ENCODE data around the gene INHBC.

DNA sequence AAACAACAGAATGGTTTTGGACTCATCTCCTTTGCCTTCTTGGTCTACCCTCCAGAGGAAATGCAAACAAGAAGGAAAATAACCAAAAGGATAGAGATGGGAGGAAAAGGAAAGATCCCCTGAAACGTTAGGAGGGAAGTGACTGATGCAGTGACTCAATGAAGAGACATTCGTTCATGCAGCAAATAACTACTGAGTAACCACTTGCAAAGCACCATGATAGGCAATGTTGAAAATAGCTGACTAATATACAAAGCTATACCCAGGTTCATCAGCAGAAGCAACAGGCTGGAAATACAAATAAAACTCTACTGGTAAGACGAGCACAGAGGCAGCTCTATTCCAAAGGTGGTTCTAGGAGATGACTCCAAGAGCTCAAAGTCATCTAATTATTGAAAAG is 45.6 kb upstream of the INHBC start:
- TF ChIP-seq, protein P1, sequence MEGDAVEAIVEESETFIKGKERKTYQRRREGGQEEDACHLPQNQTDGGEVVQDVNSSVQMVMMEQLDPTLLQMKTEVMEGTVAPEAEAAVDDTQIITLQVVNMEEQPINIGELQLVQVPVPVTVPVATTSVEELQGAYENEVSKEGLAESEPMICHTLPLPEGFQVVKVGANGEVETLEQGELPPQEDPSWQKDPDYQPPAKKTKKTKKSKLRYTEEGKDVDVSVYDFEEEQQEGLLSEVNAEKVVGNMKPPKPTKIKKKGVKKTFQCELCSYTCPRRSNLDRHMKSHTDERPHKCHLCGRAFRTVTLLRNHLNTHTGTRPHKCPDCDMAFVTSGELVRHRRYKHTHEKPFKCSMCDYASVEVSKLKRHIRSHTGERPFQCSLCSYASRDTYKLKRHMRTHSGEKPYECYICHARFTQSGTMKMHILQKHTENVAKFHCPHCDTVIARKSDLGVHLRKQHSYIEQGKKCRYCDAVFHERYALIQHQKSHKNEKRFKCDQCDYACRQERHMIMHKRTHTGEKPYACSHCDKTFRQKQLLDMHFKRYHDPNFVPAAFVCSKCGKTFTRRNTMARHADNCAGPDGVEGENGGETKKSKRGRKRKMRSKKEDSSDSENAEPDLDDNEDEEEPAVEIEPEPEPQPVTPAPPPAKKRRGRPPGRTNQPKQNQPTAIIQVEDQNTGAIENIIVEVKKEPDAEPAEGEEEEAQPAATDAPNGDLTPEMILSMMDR (IDR thresholded peaks at IDR 0.05) = no peak
- TF ChIP-seq ZFX (IDR thresholded peaks at IDR 0.05; ENCODE audit: borderline replicate concordance) = no peak

Measured in 22Rv1 (cell line).